Measurements from ENCODE around the gene PCED1B. TPM values are rescaled to one million over a fixed set of nuclear protein-coding genes. Genes with fewer than 3 reads are reported as not detected.
"Not testable (repeated sequence)": the region's sequence is repeated elsewhere in the genome, so short reads cannot be mapped to it uniquely, and the experiment has no call there.

Gene PCED1B
- total RNA-seq, 1 experiment from 2014 or later: 3.3 TPM

DNA sequence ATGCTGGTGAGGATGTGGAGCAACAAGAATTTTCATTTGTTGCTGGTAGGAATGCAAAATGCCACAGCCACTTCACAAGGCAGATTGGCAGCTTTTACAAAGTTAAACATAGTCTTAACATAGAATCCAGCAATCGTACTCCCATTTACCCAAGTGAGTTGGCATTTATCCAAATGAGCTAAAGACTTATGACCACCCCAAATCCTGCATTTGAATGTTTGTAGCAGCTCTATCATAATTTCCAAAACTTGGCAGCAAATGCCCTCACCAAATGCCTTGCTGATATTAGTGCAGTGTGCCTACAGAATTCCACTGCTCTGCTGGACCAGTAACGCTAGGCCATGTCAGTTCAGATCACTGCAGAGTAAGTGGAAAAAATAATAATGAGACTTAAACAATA, 121.0 kb downstream of the PCED1B start:
- Histone ChIP-seq H2BK5ac (ENCODE audit: insufficient read length, low read length) (no peak overlapping the region), H2BK120ac (ENCODE audit: low read depth, low read length, poor library complexity, severe bottlenecking) (no peak overlapping the region), H3K79me2 (ENCODE audit: insufficient read depth, low read length) (no peaks in the 10 kb centered on the region), H3K9me3 (ENCODE audit: control insufficient read depth, low read depth, low read length) (no peaks in the 10 kb centered on the region), H3K23ac (ENCODE audit: insufficient read length, low read depth, low read length) (no peak overlapping the region), H2AFZ (ENCODE audit: low read length) (no peak overlapping the region), H4K8ac (replicated peaks; ENCODE audit: insufficient read length, low read depth, low read length) (no peak overlapping the region), H3K14ac (ENCODE audit: insufficient read depth, low read length) (no peak overlapping the region), H3K4me2 (ENCODE audit: insufficient read depth, insufficient read length, low read length) (no peak overlapping the region), H3K4me1 (ENCODE audit: insufficient read depth, low read length) (no peaks in the 10 kb centered on the region), H3K4ac (ENCODE audit: low read depth, low read length) (no peak overlapping the region), H2BK15ac (ENCODE audit: low read depth, low read length) (no peak overlapping the region), H2BK12ac (ENCODE audit: insufficient read length, low read depth, low read length) (no peak overlapping the region), H3K18ac (ENCODE audit: insufficient read length, low read depth, low read length) (no peak overlapping the region), H4K5ac (ENCODE audit: insufficient read length, low read depth, low read length) (no peak overlapping the region), H4K20me1 (ENCODE audit: control insufficient read depth, insufficient read depth, insufficient read length) (no peaks in the 10 kb centered on the region), H3K23me2 (ENCODE audit: insufficient read length, low read depth, low read length, poor library complexity, severe bottlenecking) (no peaks in the 10 kb centered on the region), H2AK5ac (ENCODE audit: insufficient read length, low read length) (no peak overlapping the region), H3K27me3 (ENCODE audit: insufficient read depth, low read length) (no peaks in the 10 kb centered on the region), H3T11ph (ENCODE audit: low read length) (no peak overlapping the region), H2BK20ac (ENCODE audit: low read depth, low read length, poor library complexity, severe bottlenecking) (no peak overlapping the region), H3K27ac (ENCODE audit: insufficient read length, low read depth, low read length) (no peak overlapping the region), H3K56ac (ENCODE audit: insufficient read length, low read depth, low read length) (no peak overlapping the region), H3K9ac (ENCODE audit: extremely low read depth, insufficient read length, low read length) (no peak overlapping the region), H3K79me1 (ENCODE audit: insufficient read depth, low read depth, low read length, poor library complexity, severe bottlenecking) (no peaks in the 10 kb centered on the region), H4K91ac (ENCODE audit: insufficient read length, low read depth, low read length) (no peak overlapping the region)
- Mint-ChIP-seq H3K4me1 (peaks cover 12 to 14% of the 10 kb centered on the region in 2 experiments), H3K4me3 (no peak overlapping the region), H3K27me3 (ENCODE audit: low read depth) (no peaks in the 10 kb centered on the region), H3K27ac (no peak overlapping the region), H3K36me3 (ENCODE audit: insufficient read depth in 1 of 3, low read depth in 3 of 3) (peaks cover 0 to 3% (median 0%) of the 10 kb centered on the region in 3 experiments; a peak in 2 of 7 replicates), H3K9me3 (peaks cover 0 to 5% of the 10 kb centered on the region in 2 experiments; a peak in 2 of 5 replicates)
- DNase-seq: no peak
- no peak for TF ChIP-seq CTCF (conservative IDR thresholded peaks at IDR 0.05)
- WGBS (ENCODE audit: extremely low coverage, insufficient read length, low lambda C conversion rate): no CpG with 5 or more reads among the region's 2 CpGs

DNA sequence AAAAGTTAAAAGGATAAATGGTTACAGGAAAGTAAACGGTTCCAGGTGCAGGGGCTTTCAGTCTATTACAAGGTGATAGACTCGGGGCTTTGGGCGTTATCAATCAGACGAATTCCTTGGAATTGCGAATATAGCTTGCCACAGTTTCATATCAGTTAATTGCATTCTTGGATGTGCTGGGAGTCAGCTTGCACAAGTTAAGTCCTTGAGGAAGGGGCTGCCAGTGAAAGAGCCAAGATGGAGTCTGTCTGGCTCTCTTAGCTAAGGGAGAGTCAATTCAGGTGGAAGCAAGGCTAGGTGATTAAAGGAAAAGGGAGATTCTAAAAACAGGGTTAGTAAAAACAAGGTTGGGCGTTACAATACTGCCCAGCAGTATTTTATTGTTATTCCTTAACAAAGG, 121.8 kb downstream of the PCED1B start:
- H3K14ac ChIP-seq (ENCODE audit: insufficient read depth, low read length); H3K27me3 ChIP-seq (ENCODE audit: insufficient read depth, low read length); H3K4me1 ChIP-seq (ENCODE audit: insufficient read depth, low read length); H4K5ac ChIP-seq (ENCODE audit: insufficient read length, low read depth, low read length); H2BK120ac ChIP-seq (ENCODE audit: low read depth, low read length, poor library complexity, severe bottlenecking); H3K9ac ChIP-seq (ENCODE audit: extremely low read depth, insufficient read length, low read length); H3K27ac ChIP-seq (ENCODE audit: insufficient read length, low read depth, low read length); H4K8ac ChIP-seq (replicated peaks; ENCODE audit: insufficient read length, low read depth, low read length); H3K9me3 ChIP-seq (ENCODE audit: control insufficient read depth, low read depth, low read length); H3K23ac ChIP-seq (ENCODE audit: insufficient read length, low read depth, low read length); H3K36me3 Mint-ChIP-seq (ENCODE audit: insufficient read depth in 1 of 3, low read depth in 3 of 3); H2AFZ ChIP-seq (ENCODE audit: low read length); H3K18ac ChIP-seq (ENCODE audit: insufficient read length, low read depth, low read length); H2BK5ac ChIP-seq (ENCODE audit: insufficient read length, low read length); H3K27me3 Mint-ChIP-seq (ENCODE audit: low read depth); H3K9me3 Mint-ChIP-seq; H2BK12ac ChIP-seq (ENCODE audit: insufficient read length, low read depth, low read length); H3K79me2 ChIP-seq (ENCODE audit: insufficient read depth, low read length); H3K4ac ChIP-seq (ENCODE audit: low read depth, low read length); H3K23me2 ChIP-seq (ENCODE audit: insufficient read length, low read depth, low read length, poor library complexity, severe bottlenecking); H3K79me1 ChIP-seq (ENCODE audit: insufficient read depth, low read depth, low read length, poor library complexity, severe bottlenecking); DNase-seq; H2BK15ac ChIP-seq (ENCODE audit: low read depth, low read length); H4K91ac ChIP-seq (ENCODE audit: insufficient read length, low read depth, low read length); H3K4me3 Mint-ChIP-seq; H3T11ph ChIP-seq (ENCODE audit: low read length); H3K56ac ChIP-seq (ENCODE audit: insufficient read length, low read depth, low read length); H4K20me1 ChIP-seq (ENCODE audit: control insufficient read depth, insufficient read depth, insufficient read length); H2AK5ac ChIP-seq (ENCODE audit: insufficient read length, low read length); H2BK20ac ChIP-seq (ENCODE audit: low read depth, low read length, poor library complexity, severe bottlenecking); H3K4me2 ChIP-seq (ENCODE audit: insufficient read depth, insufficient read length, low read length): not testable (repeated sequence)
- Mint-ChIP-seq H3K27ac (peak overlapping the region in 1 of 3 experiments; percentile 39; a peak in 1 of 7 replicates), H3K4me1 (peaks cover 19 to 22% of the 10 kb centered on the region in 2 experiments)
- WGBS (ENCODE audit: extremely low coverage, insufficient read length, low lambda C conversion rate): no CpG with 5 or more reads among the region's 6 CpGs
